Measurements from ENCODE around the gene ZNF768. TPM values are rescaled to one million over a fixed set of nuclear protein-coding genes. Genes with fewer than 3 reads are reported as not detected.
"Not testable (repeated sequence)": the region's sequence is repeated elsewhere in the genome, so short reads cannot be mapped to it uniquely, and the experiment has no call there.

Gene ZNF768
- polyA plus RNA-seq, 1 experiment, result 17.2 TPM

DNA sequence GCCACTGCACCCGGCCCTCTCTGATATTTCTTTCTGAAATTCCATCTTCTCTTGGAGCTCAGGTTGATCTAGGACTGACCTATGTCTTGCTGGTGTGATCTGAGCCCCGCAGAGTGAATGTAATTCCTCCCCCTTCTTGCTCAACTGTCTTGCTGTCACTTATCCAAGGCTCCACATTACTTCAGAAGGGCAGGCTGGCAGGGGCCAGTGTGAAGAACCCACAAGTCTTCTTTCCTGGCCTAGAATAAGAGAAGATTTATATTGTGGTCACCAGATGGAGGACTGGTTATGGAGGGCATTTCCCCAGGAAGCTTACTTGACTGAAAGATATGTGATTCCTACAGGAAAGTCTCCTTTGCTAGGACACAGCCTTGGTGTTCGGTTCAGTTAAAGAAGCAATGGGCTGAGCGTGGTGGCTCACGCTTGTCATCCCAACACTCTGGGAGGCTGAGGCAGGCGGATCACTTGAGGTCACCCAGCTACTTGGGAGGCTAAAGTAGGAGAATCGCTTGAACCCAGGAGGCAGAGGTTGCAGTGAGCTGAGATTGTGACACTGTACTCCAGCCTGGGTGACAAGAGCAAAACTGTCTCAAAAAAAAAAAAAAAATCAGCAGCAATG, 40.4 kb downstream of the ZNF768 start:
- TF ChIP-seq, protein P1, sequence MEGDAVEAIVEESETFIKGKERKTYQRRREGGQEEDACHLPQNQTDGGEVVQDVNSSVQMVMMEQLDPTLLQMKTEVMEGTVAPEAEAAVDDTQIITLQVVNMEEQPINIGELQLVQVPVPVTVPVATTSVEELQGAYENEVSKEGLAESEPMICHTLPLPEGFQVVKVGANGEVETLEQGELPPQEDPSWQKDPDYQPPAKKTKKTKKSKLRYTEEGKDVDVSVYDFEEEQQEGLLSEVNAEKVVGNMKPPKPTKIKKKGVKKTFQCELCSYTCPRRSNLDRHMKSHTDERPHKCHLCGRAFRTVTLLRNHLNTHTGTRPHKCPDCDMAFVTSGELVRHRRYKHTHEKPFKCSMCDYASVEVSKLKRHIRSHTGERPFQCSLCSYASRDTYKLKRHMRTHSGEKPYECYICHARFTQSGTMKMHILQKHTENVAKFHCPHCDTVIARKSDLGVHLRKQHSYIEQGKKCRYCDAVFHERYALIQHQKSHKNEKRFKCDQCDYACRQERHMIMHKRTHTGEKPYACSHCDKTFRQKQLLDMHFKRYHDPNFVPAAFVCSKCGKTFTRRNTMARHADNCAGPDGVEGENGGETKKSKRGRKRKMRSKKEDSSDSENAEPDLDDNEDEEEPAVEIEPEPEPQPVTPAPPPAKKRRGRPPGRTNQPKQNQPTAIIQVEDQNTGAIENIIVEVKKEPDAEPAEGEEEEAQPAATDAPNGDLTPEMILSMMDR (IDR thresholded peaks at IDR 0.05; ENCODE audit: insufficient read depth, low read depth, low read length), result no peak
- ChIA-PET CTCF (interaction anchor here (0.9 kb wide), 1 partner anchor 25 kb away, joined by 3 read pairs; no protein-coding TSS in a partner anchor), POLR2A (no interaction called here)
- Histone ChIP-seq H3K36me3 (ENCODE audit: control insufficient read depth, insufficient read depth, low read length) (no peaks in the 10 kb centered on the region), H3K4me3 (ENCODE audit: low read depth, low read length) (no peak overlapping the region), H3K27me3 (ENCODE audit: control insufficient read depth, insufficient read depth, low read length) (no peaks in the 10 kb centered on the region; the same call in 1 of the 2 replicates)
- DNase-seq (ENCODE audit: low read depth), result no peak

DNA sequence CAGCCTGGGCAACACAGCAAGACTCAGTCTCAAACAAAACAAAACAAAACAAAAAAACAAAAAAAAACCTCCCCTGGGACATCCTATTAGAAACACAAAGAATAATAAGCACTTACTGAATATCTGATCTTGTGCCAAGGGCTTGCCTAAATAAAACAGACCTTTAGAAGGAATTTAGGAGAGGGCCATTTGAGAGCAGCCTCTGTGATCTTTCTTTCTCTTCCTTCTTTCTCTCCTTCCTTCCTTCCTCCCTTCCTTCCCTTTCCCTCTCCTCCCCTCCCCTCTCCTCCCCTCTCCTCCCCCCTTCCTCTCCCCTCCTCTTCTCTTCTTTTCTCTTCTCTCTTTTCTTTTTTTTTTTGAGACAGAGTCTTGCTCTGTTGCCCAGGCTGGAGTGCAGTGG, 41.5 kb downstream of the ZNF768 start:
- H3K4me3 ChIP-seq (ENCODE audit: low read depth, low read length), result no peak overlapping the region
- TF ChIP-seq, protein P1 (IDR thresholded peaks at IDR 0.05; ENCODE audit: insufficient read depth, low read depth, low read length), result no peak
- no peak for DNase-seq (ENCODE audit: low read depth)
- H3K36me3 ChIP-seq (ENCODE audit: control insufficient read depth, insufficient read depth, low read length), result no peaks in the 10 kb centered on the region
- ChIA-PET CTCF (no interaction called here), POLR2A (no interaction called here)
- no peaks in the 10 kb centered on the region; the same call in 1 of the 2 replicates for H3K27me3 ChIP-seq (ENCODE audit: control insufficient read depth, insufficient read depth, low read length)

DNA sequence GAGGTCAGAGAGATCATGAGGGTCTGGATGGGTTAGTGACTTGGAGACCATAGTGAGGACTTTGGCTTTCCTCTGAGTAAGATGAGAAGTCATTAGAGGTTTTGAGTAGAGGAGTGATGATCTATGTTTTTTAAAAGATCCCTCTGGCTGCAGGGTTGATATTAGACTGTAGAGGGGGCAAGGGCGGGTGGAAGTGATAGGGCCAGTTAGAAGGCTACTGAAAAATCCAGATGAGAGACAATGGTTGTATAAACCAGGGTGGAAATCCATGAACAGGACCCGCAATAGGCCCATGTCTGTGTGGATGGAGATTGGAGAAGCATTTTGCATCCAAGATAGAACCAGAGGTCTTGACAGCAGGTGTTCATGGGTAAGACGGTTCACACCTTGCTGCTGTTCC, 44.0 kb downstream of the ZNF768 start:
- no peak for DNase-seq (ENCODE audit: low read depth)
- TF ChIP-seq, protein P1 (IDR thresholded peaks at IDR 0.05; ENCODE audit: insufficient read depth, low read depth, low read length), result peak; percentile 21; the same call in 1 of the 2 replicates
- H3K36me3 ChIP-seq (ENCODE audit: control insufficient read depth, insufficient read depth, low read length), result no peaks in the 10 kb centered on the region
- ChIA-PET CTCF (interaction anchor here (0.7 to 1.4 kb wide), 2 partner anchors 8 to 115 kb away, joined by 3 read pairs; no protein-coding TSS in a partner anchor), POLR2A (no interaction called here)
- peaks cover 2% of the 10 kb centered on the region for H3K27me3 ChIP-seq (ENCODE audit: control insufficient read depth, insufficient read depth, low read length)
- H3K4me3 ChIP-seq (ENCODE audit: low read depth, low read length), result no peak overlapping the region

DNA sequence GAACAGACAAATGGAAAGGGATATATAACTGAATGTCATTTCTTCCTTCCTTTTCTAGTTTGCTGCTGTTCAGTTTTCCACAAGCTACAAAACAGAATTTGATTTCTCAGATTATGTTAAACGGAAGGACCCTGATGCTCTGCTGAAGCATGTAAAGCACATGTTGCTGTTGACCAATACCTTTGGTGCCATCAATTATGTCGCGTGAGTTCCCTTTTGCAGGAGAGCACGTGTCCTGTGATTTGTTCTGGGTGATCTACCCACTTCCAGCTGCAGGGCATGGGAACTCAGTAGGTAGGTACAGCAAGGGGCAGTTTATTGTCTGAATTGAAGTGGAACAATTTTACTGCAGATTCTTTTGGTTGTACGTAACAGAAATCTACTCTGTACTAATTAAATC, 45.0 kb downstream of the ZNF768 start:
- POLR2A ChIA-PET, result no interaction called here
- TF ChIP-seq, protein P1 (IDR thresholded peaks at IDR 0.05; ENCODE audit: insufficient read depth, low read depth, low read length), result no peak
- CTCF ChIA-PET, result interaction anchor here (1.4 kb wide), 1 partner anchor 32 kb away, joined by 4 read pairs; no protein-coding TSS in a partner anchor
- H3K4me3 ChIP-seq (ENCODE audit: low read depth, low read length), result no peak overlapping the region
- no peaks in the 10 kb centered on the region for H3K36me3 ChIP-seq (ENCODE audit: control insufficient read depth, insufficient read depth, low read length)
- DNase-seq (ENCODE audit: low read depth), result no peak
- peaks cover 2% of the 10 kb centered on the region for H3K27me3 ChIP-seq (ENCODE audit: control insufficient read depth, insufficient read depth, low read length)

DNA sequence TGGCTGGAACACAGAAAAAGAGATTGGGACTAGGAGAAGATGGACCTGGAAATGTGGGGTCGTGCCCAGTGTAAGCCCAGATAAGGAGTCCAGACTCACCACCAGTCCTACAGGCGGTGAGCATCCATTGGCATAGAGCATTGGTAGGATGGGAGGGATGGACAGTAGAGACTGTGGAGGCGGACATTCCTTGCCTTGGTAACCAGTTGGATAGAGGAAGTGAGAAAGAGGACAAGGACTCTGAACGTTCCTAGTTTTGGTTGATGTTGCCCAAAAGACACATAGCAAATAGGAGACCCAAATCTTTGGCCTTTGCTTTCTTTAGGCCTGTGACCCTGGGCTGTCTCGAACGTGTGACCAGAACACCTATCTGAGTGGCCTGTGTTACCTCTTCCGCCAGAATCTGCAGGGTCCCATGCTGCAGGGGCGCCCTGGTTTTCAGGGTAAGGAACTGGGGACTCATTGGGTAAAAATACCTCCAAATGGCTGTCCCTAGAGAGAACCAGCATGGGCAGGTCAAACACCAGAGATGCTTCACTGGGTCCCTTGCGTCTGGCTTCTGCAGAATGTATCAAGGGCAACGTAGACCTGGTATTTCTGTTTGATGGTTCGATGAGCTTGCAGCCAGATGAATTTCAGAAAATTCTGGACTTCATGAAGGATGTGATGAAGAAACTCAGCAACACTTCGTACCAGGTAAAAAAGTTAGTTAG, 47.4 kb downstream of the ZNF768 start:
- DNase-seq (ENCODE audit: low read depth), result no peak
- H3K36me3 ChIP-seq (ENCODE audit: control insufficient read depth, insufficient read depth, low read length), result no peaks in the 10 kb centered on the region
- CTCF ChIA-PET, result no interaction called here
- peaks cover 8% of the 10 kb centered on the region for H3K27me3 ChIP-seq (ENCODE audit: control insufficient read depth, insufficient read depth, low read length)
- H3K4me3 ChIP-seq (ENCODE audit: low read depth, low read length), result no peak overlapping the region
- POLR2A ChIA-PET, result no interaction called here
- TF ChIP-seq, protein P1 (IDR thresholded peaks at IDR 0.05; ENCODE audit: insufficient read depth, low read depth, low read length), result no peak

DNA sequence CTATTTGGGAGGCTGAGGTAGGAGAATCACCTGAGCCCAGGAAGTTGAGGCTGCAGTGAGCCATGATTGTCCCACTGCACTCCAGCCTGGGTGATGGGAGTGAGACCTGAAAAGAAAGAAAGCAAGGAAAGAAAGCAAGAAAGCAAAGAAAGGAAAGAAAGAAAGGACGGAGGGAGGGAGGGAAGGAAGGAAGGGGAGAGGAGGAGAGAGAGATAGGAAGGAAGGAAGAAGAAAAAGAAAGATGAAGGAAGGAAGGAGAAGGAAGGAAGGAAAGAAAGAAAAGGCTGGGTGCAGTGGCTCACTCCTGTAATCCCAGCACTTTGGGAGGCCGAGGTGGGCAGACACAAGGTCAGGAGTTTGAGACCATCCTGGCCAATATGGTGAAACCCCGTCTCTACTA, 48.6 kb downstream of the ZNF768 start:
- H3K27me3 ChIP-seq (ENCODE audit: control insufficient read depth, insufficient read depth, low read length); DNase-seq (ENCODE audit: low read depth); H3K4me3 ChIP-seq (ENCODE audit: low read depth, low read length); H3K36me3 ChIP-seq (ENCODE audit: control insufficient read depth, insufficient read depth, low read length); POLR2A ChIA-PET: not testable (repeated sequence)
- CTCF ChIA-PET, result interaction anchor here (1.0 kb wide), 1 partner anchor 32 kb away, joined by 3 read pairs; no protein-coding TSS in a partner anchor

Measured in BJ (cell line).